Astrocyte of the spinal cord (primary cell): ENCODE measurements around the gene MAML3.

Experiments used
- DNase-seq: peaks from one replicate; pipeline ENCODE4 v3.0.0; 2011; ENCODE audit warnings: low read depth, low spot score
- H3K4me3 ChIP-seq: 2 replicates; pipeline ENCODE4 v1.5.1; 2011; ENCODE audit warnings: low read depth, mild to moderate bottlenecking, low read length, moderate library complexity
- in situ Hi-C: cut with HindIII; loops from 2 replicates; pipeline ENCODE4 v1.10.0; 2017; ENCODE audit warnings: low sequenced_read_pairs
- TF ChIP-seq, protein P1 (sequence below): IDR thresholded peaks from 2 replicates; pipeline ENCODE4 v1.5.1; 2012; ENCODE audit warnings: low read depth, mild to moderate bottlenecking, low read length, inconsistent platforms

The MAML3 gene

DNA sequence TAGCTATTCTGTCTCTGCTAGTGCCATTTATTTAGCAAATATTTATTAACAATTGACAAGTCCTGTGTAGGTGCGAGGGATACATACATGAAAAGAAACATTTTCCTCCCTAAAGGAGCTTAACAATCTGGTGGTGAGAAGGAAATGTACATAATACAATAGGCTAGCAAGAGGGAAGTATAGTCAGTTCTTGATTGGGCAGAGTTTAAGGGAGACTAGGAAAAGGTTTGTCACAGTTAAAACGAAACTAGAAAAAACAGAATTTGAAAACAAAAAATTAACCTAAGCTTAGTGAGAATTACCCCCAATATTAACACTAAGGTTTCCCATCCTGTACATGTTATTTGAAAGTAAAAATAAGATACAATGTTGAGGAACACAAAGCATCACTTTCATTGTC, 8.6 kb upstream of the MAML3 start:
- no peak overlapping the region for H3K4me3 ChIP-seq
- in situ Hi-C loops = no loop called here
- TF ChIP-seq, protein P1, sequence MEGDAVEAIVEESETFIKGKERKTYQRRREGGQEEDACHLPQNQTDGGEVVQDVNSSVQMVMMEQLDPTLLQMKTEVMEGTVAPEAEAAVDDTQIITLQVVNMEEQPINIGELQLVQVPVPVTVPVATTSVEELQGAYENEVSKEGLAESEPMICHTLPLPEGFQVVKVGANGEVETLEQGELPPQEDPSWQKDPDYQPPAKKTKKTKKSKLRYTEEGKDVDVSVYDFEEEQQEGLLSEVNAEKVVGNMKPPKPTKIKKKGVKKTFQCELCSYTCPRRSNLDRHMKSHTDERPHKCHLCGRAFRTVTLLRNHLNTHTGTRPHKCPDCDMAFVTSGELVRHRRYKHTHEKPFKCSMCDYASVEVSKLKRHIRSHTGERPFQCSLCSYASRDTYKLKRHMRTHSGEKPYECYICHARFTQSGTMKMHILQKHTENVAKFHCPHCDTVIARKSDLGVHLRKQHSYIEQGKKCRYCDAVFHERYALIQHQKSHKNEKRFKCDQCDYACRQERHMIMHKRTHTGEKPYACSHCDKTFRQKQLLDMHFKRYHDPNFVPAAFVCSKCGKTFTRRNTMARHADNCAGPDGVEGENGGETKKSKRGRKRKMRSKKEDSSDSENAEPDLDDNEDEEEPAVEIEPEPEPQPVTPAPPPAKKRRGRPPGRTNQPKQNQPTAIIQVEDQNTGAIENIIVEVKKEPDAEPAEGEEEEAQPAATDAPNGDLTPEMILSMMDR = no peak
- DNase-seq = no peak

DNA sequence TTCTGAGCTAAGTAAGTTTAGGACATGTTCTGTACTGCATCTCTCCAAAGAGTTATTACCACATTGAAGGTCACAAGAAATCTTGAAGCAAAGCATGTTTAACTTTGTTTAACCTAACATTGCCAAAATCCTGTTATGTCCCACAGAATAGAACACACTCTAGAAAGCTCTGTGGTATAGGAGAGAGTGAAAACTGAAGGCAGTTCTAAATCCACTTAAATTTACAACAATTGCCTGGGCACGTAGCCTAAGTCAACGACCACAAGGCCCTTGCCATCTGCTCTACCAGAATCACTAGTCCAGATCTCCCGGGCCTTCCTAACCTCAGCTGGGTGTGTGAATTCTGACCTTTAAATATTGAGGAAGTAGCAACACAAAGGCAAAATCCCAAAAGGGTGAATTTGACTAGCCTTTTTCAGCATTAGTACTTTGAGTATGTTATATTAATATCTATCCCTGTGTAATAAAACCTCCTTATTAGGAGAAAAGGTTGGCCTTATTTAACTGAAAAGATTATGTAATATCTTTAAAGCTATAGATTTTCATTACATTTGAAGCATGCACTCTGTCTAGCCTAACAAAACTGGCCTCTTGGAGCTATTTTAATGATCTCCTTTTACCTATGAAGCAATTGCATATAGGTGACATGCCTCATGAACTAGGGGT, 4.5 kb upstream of the MAML3 start:
- peak; percentile 76 for DNase-seq
- in situ Hi-C loops = no loop called here
- TF ChIP-seq, protein P1 = no peak
- H3K4me3 ChIP-seq = no peak overlapping the region

DNA sequence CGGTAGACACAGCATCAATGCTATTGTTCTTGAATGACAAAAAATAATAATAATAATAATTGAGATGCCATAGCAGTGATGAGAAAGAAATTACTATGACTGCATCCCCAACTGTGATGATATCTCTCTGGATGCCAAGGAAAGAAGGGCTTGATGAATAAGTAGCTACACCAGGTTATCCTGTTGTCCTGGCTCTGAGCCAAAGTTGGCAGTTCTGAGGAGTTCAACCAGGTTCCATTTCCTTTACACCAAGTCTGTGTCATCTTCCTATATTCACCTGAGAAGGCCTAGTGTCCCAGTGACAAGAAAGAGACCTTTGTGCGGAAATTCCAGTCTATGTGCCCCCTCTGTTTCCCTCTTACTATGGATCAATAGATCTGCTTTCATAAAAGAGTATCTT, 3.4 kb upstream of the MAML3 start:
- DNase-seq = no peak
- TF ChIP-seq, protein P1 = no peak
- in situ Hi-C loops = no loop called here
- no peak overlapping the region for H3K4me3 ChIP-seq

DNA sequence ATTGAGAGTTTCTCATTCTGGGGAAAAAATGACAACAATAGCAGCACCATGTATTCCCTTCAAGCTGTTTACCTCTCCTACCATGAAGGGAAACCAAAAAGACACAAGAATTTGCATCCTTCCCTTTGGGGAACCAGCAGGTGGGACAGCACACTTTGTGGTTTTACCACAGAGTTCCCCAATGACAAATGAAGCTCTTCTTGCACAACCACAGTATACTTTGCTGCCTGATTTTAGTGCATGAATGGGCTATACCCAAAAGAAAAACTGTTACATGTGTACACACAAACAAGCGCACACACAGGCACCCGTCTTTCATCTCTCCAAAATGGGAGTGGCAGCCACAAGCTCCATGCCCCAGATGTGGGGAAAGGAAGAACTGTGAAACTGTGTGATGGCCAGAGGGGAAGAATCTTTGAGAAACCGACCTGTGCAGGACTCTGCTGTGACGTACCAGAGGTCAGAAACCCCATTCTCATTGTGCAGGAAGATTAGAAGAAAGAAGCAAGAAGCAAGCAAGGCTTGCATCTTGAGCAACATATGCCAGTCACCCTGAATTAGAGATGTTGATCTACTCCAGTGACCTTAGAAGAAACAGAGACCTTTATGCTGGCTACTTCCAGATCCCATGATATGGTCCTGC, 2.7 kb upstream of the MAML3 start:
- H3K4me3 ChIP-seq = no peak overlapping the region
- TF ChIP-seq, protein P1 = no peak
- in situ Hi-C loops = no loop called here
- no peak for DNase-seq

DNA sequence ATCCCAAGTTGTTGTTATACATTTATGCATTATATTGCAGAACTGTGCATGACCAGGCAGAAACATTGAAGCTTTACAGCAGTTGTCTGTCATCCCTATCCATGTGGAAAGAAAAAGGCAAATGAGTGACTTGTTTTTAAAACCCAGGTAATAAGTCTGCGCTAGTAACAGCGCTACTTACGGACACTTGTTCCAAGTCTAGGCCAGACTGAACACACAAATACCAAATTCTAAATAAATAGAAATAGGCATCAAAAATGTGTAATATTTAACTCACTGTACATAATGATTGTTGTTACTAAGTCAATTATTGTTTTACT, 548 bp upstream of the MAML3 start:
- no peak for DNase-seq
- TF ChIP-seq, protein P1 = no peak
- in situ Hi-C loops = no loop called here
- peak overlapping the region; percentile 86 for H3K4me3 ChIP-seq

DNA sequence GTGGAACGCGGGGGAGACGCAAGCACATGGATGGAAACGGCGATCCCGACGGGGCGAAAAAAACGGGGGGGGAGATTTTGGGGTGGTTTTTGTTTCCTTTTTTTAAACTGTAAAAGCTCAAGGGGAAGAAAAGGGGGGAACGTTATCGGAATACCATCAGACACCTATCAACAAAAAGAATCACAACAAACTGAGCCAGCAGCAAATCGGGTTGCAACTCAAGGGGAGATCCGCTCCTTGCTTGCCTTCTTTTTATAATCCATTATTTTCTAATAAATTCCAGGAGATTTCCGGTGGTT, 616 bp downstream of the MAML3 start:
- H3K4me3 ChIP-seq = peak overlapping the region; percentile 86
- no peak for DNase-seq
- in situ Hi-C loops = no loop called here
- TF ChIP-seq, protein P1 = no peak
